GM21737 (cell line): ENCODE results near the gene ARHGAP45.

Source experiments
- ATAC-seq: cut with Tn5 transposase; IDR thresholded peaks from one replicate; pipeline ENCODE4 v1.9.1; 2021; ENCODE audit warnings: mild to moderate bottlenecking, moderate library complexity; ENCODE audit not compliant: unreplicated experiment

The ARHGAP45 gene

GRCh38 chr19:1053176-1054101, 13.5 kb upstream of the ARHGAP45 start:
- no peak for ATAC-seq

GRCh38 chr19:1054102-1055027, 12.6 kb upstream of the ARHGAP45 start:
- ATAC-seq = no peak

- no peak for ATAC-seq
Measured at GRCh38 chr19:1055028-1055425, 11.9 kb upstream of the ARHGAP45 start.

GRCh38 chr19:1055886-1056620, 10.9 kb upstream of the ARHGAP45 start:
- no peak for ATAC-seq

GRCh38 chr19:1057176-1057855, 9.7 kb upstream of the ARHGAP45 start:
- no peak for ATAC-seq

GRCh38 chr19:1058112-1058511, 8.9 kb upstream of the ARHGAP45 start:
- no peak for ATAC-seq

- ATAC-seq = no peak
Measured at GRCh38 chr19:1060689-1061088, 6.3 kb upstream of the ARHGAP45 start.

GRCh38 chr19:1061987-1062386, 5.0 kb upstream of the ARHGAP45 start:
- ATAC-seq = no peak

- ATAC-seq = no peak
Measured at GRCh38 chr19:1062387-1063029, 4.5 kb upstream of the ARHGAP45 start.

GRCh38 chr19:1063030-1063908, 3.7 kb upstream of the ARHGAP45 start:
- ATAC-seq = no peak

GRCh38 chr19:1063909-1064660, 2.9 kb upstream of the ARHGAP45 start:
- no peak for ATAC-seq

- ATAC-seq = no peak
Measured at GRCh38 chr19:1064661-1065605, 2.0 kb upstream of the ARHGAP45 start.

- ATAC-seq = no peak
Measured at GRCh38 chr19:1065606-1066109, 1.3 kb upstream of the ARHGAP45 start.

- no peak for ATAC-seq
Measured at GRCh38 chr19:1066251-1066747, 668 bp upstream of the ARHGAP45 start.

GRCh38 chr19:1067341-1067957, 482 bp downstream of the ARHGAP45 start:
- peak; percentile 21 for ATAC-seq
